HEK293 (cell line): ENCODE measurements around the gene SETD2.

Source experiments
- CTCF ChIA-PET: fragments of 350-600 bp; formaldehyde crosslinking; extraction: SDS; loops from one replicate; lab custom pipeline; 2021; ENCODE audit warnings: antibody characterized with exemption; lab: Yijun Ruan, JAX
- POLR2A ChIA-PET: fragments of 300-600 bp; formaldehyde crosslinking; extraction: SDS; loops from one replicate; lab custom pipeline; 2020; ENCODE audit warnings: antibody characterized with exemption, inconsistent platforms; lab: Yijun Ruan, JAX
- H3K27ac ChIP-seq: fragments of 200-500 bp; sonication (Bioruptor generic); 2 replicates; pipeline ENCODE4 v1.5.1; 2014; ENCODE audit warnings: low read depth, low read length, control low read depth, inconsistent platforms; ENCODE audit errors: extremely low read depth
- H3K36me3 ChIP-seq, 2 experiments: fragments of 200-500 bp in 1 of 2; sonication (Bioruptor generic) in 1 of 2; 1 replicate in 1 of 2; 2 replicates in 1 of 2; pipeline ENCODE4 v1.5.1; 2014 to 2017; ENCODE audit warnings: inconsistent platforms in 2 of 2, low read length in 2 of 2; ENCODE audit not compliant: control insufficient read depth in 2 of 2, insufficient read depth in 1 of 2
- H3K4me1 ChIP-seq: fragments of 200-500 bp; sonication (Bioruptor generic); 2 replicates; pipeline ENCODE4 v1.5.1; 2014; ENCODE audit warnings: mild to moderate bottlenecking, low read length, inconsistent platforms; ENCODE audit not compliant: control insufficient read depth, insufficient read depth
- H3K4me3 ChIP-seq: 2 replicates; pipeline ENCODE4 v1.5.1; 2011; ENCODE audit warnings: low read depth, mild to moderate bottlenecking, control low read depth, low read length, moderate library complexity
- H3K9me3 ChIP-seq: fragments of 200-500 bp; sonication (Bioruptor generic); 2 replicates; pipeline ENCODE4 v1.5.1; 2014; ENCODE audit warnings: low read depth, low read length, inconsistent platforms; ENCODE audit not compliant: control insufficient read depth, insufficient read depth
- MEIS1 ChIP-seq: sonication (generic); formaldehyde crosslinking; IDR thresholded peaks from 2 replicates; pipeline ENCODE4 v1.8.1; 2022; ENCODE audit warnings: missing genetic modification reagents, mild to moderate bottlenecking, borderline replicate concordance
- SCRT2 ChIP-seq: fragments of 450-650 bp; formaldehyde crosslinking; IDR thresholded peaks from 2 replicates; pipeline ENCODE4 v1.5.1; 2016; ENCODE audit warnings: missing biosample characterization, missing genetic modification characterization
- ZBTB8A ChIP-seq: fragments of 450-650 bp; formaldehyde crosslinking; IDR thresholded peaks from 2 replicates; pipeline ENCODE4 v1.5.1; 2016; ENCODE audit warnings: missing biosample characterization, missing genetic modification characterization
- ZEB2 ChIP-seq: fragments of 450-650 bp; formaldehyde crosslinking; IDR thresholded peaks from 2 replicates; pipeline ENCODE4 v1.5.1; 2016; ENCODE audit warnings: missing biosample characterization, missing genetic modification characterization
- ZNF19 ChIP-seq: fragments of 450-650 bp; formaldehyde crosslinking; IDR thresholded peaks from 2 replicates; pipeline ENCODE4; 2016; ENCODE audit warnings: missing biosample characterization, missing genetic modification characterization, low read depth
- ZNF292 ChIP-seq: fragments of 450-650 bp; formaldehyde crosslinking; IDR thresholded peaks from 2 replicates; pipeline ENCODE4 v1.5.1; 2016; ENCODE audit warnings: low read depth, missing biosample characterization, missing genetic modification characterization, borderline replicate concordance
- ZNF37A ChIP-seq: fragments of 450-650 bp; IDR thresholded peaks from 2 replicates; pipeline ENCODE4 v1.5.1; 2018; ENCODE audit warnings: missing biosample characterization, missing genetic modification characterization
- ZNF670 ChIP-seq: fragments of 450-650 bp; formaldehyde crosslinking; IDR thresholded peaks from 2 replicates; pipeline ENCODE4 v1.5.1; 2016; ENCODE audit warnings: missing biosample characterization, missing genetic modification characterization, low read depth
- ZNF677 ChIP-seq: fragments of 450-650 bp; IDR thresholded peaks from 2 replicates; pipeline ENCODE4 v1.5.0; 2018; ENCODE audit warnings: missing biosample characterization, mild to moderate bottlenecking, missing genetic modification characterization, moderate library complexity
- ZNF785 ChIP-seq: fragments of 450-650 bp; formaldehyde crosslinking; IDR thresholded peaks from 2 replicates; pipeline ENCODE4 v1.5.1; 2016; ENCODE audit warnings: missing biosample characterization, missing genetic modification characterization
- ZNF791 ChIP-seq: fragments of 450-650 bp; formaldehyde crosslinking; IDR thresholded peaks from 2 replicates; pipeline ENCODE4 v1.5.1; 2016; ENCODE audit warnings: missing biosample characterization, missing genetic modification characterization
- TF ChIP-seq, protein P1 (sequence below): IDR thresholded peaks from 2 replicates; pipeline ENCODE4 v1.6.1; 2011; ENCODE audit warnings: mild to moderate bottlenecking, low read depth, low read length, borderline replicate concordance
- TF ChIP-seq, protein P2 (sequence below): fragments of 450-650 bp; formaldehyde crosslinking; IDR thresholded peaks from 2 replicates; pipeline ENCODE4 v1.5.1; 2016; ENCODE audit warnings: missing biosample characterization, missing genetic modification characterization, borderline replicate concordance
- TF ChIP-seq, protein P3 (sequence below): fragments of 450-650 bp; formaldehyde crosslinking; IDR thresholded peaks from 2 replicates; pipeline ENCODE4 v1.5.1; 2016; ENCODE audit warnings: missing biosample characterization, missing genetic modification characterization
- TF ChIP-seq, protein P4 (sequence below): fragments of 450-650 bp; formaldehyde crosslinking; IDR thresholded peaks from 2 replicates; pipeline ENCODE4 v1.5.1; 2016; ENCODE audit warnings: missing biosample characterization, missing genetic modification characterization

Gene SETD2

DNA sequence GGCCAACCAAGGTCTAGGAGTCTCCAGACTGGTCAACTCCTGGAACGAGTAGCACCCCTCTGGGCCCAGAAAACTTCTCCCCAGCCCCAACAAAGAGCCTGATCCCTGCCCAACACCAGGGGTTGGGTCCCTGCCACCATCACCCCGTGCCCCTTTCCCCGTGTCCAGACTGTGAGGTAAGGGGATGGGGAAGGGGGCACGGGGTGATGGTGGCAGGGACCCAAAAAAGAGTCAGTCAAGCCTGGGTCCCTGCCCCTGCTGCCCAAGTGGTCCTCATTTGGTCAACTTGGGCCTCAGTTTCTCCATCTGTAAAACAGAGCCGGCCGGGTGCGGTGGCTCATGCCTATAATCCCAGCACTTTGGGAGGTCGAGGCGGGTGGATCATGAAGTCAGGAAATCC is 185.5 kb downstream of the SETD2 start:
- H3K9me3 ChIP-seq = no peaks in the 10 kb centered on the region
- CTCF ChIA-PET = interaction anchor here (1.2 to 2.8 kb wide), 2 partner anchors 19 to 20 kb away, joined by 5 to 6 read pairs; no protein-coding TSS in a partner anchor
- no peak overlapping the region for H3K4me3 ChIP-seq
- TF ChIP-seq, protein P1, sequence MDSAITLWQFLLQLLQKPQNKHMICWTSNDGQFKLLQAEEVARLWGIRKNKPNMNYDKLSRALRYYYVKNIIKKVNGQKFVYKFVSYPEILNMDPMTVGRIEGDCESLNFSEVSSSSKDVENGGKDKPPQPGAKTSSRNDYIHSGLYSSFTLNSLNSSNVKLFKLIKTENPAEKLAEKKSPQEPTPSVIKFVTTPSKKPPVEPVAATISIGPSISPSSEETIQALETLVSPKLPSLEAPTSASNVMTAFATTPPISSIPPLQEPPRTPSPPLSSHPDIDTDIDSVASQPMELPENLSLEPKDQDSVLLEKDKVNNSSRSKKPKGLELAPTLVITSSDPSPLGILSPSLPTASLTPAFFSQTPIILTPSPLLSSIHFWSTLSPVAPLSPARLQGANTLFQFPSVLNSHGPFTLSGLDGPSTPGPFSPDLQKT = no peak
- TF ChIP-seq ZNF677 (tag by site-specific recombination) (no peak), ZNF37A (no peak), ZNF791 (tag by site-specific recombination) (no peak), ZNF19 (tag by site-specific recombination) (no peak), ZNF292 (tag by site-specific recombination) (no peak), ZNF785 (tag by site-specific recombination) (no peak), ZBTB8A (tag by site-specific recombination) (no peak), ZNF670 (no peak), ZEB2 (tag by site-specific recombination) (no peak)
- TF ChIP-seq, protein P2, sequence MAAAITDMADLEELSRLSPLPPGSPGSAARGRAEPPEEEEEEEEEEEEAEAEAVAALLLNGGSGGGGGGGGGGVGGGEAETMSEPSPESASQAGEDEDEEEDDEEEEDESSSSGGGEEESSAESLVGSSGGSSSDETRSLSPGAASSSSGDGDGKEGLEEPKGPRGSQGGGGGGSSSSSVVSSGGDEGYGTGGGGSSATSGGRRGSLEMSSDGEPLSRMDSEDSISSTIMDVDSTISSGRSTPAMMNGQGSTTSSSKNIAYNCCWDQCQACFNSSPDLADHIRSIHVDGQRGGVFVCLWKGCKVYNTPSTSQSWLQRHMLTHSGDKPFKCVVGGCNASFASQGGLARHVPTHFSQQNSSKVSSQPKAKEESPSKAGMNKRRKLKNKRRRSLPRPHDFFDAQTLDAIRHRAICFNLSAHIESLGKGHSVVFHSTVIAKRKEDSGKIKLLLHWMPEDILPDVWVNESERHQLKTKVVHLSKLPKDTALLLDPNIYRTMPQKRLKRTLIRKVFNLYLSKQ (tag by site-specific recombination) = no peak
- TF ChIP-seq, protein P3, sequence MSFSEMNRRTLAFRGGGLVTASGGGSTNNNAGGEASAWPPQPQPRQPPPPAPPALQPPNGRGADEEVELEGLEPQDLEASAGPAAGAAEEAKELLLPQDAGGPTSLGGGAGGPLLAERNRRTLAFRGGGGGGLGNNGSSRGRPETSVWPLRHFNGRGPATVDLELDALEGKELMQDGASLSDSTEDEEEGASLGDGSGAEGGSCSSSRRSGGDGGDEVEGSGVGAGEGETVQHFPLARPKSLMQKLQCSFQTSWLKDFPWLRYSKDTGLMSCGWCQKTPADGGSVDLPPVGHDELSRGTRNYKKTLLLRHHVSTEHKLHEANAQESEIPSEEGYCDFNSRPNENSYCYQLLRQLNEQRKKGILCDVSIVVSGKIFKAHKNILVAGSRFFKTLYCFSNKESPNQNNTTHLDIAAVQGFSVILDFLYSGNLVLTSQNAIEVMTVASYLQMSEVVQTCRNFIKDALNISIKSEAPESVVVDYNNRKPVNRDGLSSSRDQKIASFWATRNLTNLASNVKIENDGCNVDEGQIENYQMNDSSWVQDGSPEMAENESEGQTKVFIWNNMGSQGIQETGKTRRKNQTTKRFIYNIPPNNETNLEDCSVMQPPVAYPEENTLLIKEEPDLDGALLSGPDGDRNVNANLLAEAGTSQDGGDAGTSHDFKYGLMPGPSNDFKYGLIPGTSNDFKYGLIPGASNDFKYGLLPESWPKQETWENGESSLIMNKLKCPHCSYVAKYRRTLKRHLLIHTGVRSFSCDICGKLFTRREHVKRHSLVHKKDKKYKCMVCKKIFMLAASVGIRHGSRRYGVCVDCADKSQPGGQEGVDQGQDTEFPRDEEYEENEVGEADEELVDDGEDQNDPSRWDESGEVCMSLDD = no peak
- TF ChIP-seq, protein P4, sequence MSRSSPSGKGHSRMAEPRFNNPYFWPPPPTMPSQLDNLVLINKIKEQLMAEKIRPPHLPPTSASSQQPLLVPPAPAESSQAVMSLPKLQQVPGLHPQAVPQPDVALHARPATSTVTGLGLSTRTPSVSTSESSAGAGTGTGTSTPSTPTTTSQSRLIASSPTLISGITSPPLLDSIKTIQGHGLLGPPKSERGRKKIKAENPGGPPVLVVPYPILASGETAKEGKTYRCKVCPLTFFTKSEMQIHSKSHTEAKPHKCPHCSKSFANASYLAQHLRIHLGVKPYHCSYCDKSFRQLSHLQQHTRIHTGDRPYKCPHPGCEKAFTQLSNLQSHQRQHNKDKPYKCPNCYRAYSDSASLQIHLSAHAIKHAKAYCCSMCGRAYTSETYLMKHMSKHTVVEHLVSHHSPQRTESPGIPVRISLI (tag by site-specific recombination) = no peak
- H3K36me3 ChIP-seq = peaks cover 0 to 12% of the 10 kb centered on the region in 2 experiments; a peak in 1 of 3 replicates
- POLR2A ChIA-PET = no interaction called here
- no peaks in the 10 kb centered on the region for H3K4me1 ChIP-seq
- H3K27ac ChIP-seq = no peak overlapping the region

DNA sequence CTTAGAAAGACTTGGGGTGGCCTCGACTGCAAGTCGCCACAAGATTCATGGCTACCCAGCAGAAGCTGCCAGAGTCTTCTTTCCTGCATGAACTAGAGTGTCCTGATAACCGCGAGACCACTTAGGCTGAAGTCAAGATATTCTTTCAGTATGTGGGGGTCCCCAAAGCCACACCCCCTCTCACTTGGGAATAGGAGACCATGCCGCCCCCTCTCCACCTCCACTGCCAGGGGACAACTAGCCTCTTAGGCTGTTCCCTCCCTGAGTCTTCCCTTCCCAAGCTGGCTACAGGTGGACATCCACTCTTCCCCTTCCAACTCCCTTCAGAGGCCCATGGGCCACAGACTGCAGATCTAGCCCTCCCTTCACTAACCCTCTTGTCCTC is 186.1 kb downstream of the SETD2 start:
- CTCF ChIA-PET = interaction anchor here (1.2 to 2.8 kb wide), 2 partner anchors 21 to 42 kb away, joined by 3 to 6 read pairs; no protein-coding TSS in a partner anchor
- Histone ChIP-seq H3K36me3 (peaks cover 0 to 12% of the 10 kb centered on the region in 2 experiments; a peak in 1 of 3 replicates), H3K4me3 (no peak overlapping the region), H3K27ac (no peak overlapping the region), H3K4me1 (no peaks in the 10 kb centered on the region), H3K9me3 (no peaks in the 10 kb centered on the region)
- TF ChIP-seq MEIS1 (CRISPR knock-in tag) (no peak), SCRT2 (tag by site-specific recombination) (peak; percentile 39; the same call in 1 of the 2 replicates)
- POLR2A ChIA-PET = interaction anchor here (1.3 kb wide), 1 partner anchor 16 kb away, joined by 3 read pairs; no protein-coding TSS in a partner anchor
